LoVo (cell line): ENCODE data around the gene CENPL.
A peak's percentile ranks its signal among the peaks of the same experiment; 100 is the strongest.
"Not testable (repeated sequence)": the region's sequence is repeated elsewhere in the genome, so short reads cannot be mapped to it uniquely, and the experiment has no call there.

Experiments
- DNase-seq: peaks from one replicate; pipeline ENCODE4 v3.0.0-alpha.2; 2016; ENCODE audit warnings: low spot score

The CENPL gene

GRCh38 chr1:173824315-173825081, at the start of gene CENPL, which contains the start of gene DARS2:
CENPL (minus strand) TSS chr1:173824883; CDS start chr1:173811299, 13,584 bp downstream.
DARS2 (plus strand) TSS chr1:173824673; CDS start chr1:173825230, 557 bp downstream.
- DNase-seq, result peak; percentile 98

- no peak for DNase-seq
Measured at GRCh38 chr1:173871500-173871899, 46.8 kb upstream of the CENPL start.

- no peak for DNase-seq
Measured at GRCh38 chr1:173871091-173871490, 46.4 kb upstream of the CENPL start.

DNA sequence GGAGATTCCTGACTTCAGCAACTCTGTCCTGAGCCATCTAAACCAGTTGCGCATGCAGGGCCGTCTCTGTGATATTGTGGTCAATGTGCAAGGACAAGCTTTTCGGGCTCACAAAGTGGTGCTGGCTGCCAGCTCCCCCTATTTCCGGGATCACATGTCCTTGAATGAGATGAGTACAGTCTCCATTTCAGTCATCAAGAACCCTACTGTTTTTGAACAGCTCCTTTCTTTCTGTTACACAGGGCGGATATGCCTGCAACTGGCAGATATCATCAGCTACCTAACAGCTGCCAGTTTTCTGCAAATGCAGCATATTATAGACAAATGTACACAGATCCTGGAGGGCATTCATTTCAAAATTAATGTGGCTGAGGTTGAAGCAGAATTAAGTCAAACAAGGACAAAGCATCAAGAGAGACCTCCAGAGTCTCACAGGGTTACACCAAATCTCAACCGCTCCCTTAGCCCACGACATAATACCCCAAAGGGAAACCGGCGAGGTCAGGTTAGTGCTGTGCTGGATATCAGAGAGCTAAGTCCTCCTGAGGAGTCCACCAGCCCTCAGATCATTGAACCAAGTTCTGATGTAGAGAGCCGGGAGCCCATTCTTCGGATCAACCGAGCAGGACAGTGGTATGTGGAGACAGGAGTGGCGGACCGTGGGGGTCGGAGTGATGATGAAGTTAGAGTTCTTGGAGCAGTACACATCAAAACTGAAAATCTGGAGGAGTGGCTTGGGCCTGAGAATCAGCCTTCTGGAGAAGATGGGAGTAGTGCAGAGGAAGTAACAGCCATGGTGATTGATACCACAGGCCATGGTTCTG, 45.8 kb upstream of the CENPL start:
- DNase-seq, result no peak

- no peak for DNase-seq
Measured at GRCh38 chr1:173869021-173869359, 44.3 kb upstream of the CENPL start.

DNA sequence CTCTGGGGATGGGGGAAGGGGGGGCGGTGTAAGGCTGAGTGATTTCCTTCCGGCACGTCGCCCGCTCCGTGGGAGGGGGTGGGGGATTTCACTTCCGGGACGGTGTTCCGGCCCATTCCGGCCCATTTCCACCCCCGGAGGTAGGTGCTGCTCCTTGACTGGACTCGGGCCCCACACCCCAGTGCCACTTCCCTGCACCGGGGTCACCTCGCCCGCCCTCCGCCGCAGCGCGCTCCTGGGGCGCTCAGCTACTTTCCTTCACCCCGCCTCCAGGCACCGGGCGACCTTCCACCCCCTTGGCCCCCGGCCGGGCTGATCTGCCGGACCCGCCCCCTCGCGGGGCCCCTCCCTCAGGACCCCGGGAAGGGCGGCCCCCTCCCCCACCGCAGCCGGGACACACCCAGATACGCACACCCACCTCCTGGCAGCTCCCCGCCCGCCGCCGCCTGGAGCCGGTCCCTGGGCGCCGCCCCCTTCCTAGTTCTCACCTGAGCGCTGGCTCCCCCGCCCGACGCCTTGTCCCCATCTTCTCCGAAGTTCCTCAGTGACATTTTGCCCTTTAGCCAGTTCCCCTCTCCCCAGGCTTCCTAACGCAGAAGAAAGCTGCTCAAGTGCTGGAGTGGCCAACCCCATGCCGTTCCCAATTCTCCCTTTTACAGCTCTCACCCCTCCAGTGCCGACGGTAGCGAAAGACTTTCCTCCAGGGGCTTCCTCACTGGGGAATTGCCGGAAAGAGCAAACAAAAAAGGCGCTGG, 43.8 kb upstream of the CENPL start, which contains the start of gene ZBTB37:
Gene ZBTB37 (plus strand): TSS at position 115 of the 755 bp plus-strand sequence. CDS start 1,846 bp downstream, outside the sequence.
- peak; percentile 93 for DNase-seq

DNA sequence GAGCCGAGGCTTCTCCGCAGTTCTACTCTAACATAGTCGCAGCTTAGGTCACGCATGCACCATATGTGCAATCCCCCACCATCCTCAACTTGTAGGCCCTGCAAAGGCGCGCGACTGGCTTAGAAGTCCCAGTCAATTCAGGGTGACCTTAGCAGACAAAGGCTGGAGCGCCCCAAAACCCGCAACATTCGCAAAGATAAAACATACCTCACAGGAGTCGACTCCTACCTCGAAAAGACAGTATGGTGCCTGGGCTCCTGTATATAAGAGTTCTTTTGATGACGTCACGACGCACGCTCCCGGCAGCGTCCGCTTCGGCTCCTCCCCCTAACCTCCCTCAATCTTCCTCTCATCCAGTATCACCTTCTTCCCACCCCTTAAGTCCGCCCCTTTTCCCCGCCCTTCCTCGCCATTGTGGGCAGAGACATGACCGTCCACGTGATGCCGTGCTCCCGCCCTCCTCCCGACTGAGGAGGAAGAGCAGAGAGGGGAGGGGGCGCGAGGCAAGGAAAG, 43.1 kb upstream of the CENPL start, which contains the start of gene GAS5:
Gene GAS5 (minus strand): TSS at position 237 of the 513 bp plus-strand sequence.
- DNase-seq, result peak; percentile 98

GRCh38 chr1:173867141-173867752, 42.6 kb upstream of the CENPL start:
- DNase-seq, result no peak

- DNase-seq, result no peak
Measured at GRCh38 chr1:173866413-173867115, 41.9 kb upstream of the CENPL start.

DNA sequence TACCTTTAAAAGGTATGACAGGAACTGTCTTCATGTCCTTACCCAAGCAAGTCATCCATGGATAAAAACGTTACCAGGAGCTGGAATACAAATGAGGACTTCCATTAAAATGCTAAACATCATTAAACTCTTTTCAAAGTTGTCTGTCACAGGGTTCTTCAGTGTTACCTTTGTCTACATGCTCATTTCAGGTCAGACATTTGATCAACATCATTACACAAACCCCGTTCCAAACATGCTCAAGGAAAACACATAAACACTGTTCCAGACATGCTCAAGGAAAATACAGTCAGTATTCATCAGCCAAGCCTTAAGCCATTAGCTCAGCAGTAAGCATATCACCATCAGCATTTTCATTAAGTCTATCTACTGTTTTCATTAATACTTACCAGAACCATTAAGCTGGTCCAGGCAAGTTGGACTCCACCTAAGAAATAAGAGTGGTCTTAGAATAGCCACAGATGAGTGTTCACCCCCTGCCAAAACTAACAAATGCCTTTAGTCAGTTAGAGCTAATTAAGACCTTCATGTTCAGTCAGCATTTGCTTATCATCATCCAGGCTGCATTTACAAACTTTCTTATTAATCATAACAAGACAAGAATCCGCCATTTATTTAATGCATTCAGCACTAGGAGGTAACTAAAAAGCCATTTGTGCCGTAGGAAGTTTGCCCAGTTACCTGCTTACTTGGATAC, 40.9 kb upstream of the CENPL start:
- no peak for DNase-seq

DNA sequence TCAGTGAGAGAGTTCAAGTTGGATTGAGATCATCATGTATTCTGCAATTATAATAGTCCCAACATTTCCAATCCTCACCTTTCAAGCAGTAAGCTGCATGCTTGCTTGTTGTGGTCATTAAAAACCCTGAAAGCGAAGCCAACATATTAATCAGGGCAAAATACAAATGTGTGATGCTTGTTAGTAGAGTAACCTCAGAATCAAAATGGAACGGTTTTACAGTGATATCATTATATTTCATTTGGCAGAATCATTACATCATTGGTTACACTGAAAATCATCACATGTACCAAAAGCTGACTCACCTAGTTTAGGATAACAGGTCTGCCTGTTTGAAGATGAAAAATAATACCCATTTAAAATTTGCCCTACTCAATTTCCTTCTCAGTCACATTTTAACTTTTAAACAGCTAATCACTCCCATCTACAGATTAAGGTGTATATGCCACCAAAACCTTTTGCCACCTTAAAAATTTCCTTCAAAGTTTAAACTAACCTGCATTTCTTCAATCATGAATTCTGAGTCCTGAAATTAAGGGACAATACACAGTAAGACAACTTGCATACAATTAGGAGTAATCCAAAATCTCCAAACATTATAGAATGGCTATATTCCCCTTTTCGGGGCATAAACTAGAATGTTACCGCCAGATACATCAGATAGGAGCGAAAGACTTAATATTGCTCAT, 39.6 kb upstream of the CENPL start:
- peak; percentile 14 for DNase-seq

GRCh38 chr1:173863224-173864161, 38.8 kb upstream of the CENPL start:
- peak; percentile 41 for DNase-seq

GRCh38 chr1:173862769-173863223, 38.1 kb upstream of the CENPL start:
- DNase-seq, result peak; percentile 37

DNA sequence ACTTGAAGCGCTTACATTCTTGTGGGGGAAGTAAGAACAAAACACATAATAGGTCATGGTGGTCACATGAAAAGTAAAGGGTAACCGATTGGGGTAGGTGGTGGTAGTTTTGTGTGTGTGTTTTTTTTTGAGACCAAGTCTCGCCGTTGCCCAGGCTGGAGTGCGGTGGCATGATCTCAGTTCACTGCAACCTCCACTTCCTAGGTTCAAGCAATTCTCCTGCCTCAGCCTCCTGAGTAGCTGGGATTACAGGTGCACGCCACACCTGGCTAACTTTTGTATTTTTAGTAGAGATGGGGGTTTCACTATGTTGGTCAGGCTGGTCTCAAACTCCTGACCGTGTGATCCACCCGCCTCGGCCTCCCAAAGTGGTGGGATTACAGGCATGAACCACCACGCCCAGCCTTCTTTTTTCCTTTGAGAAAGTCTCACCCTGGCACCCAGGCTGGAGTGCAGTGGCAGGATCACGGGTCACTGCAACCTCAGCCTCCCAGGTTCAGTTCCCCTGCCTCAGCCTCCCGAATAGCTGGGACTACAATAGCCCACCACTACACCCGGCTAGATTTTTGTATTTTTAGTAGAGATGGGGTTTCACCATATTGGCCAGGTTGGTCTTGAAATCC, 37.6 kb upstream of the CENPL start:
- DNase-seq, result not testable (repeated sequence)

GRCh38 chr1:173861731-173862145, 37.1 kb upstream of the CENPL start:
- DNase-seq, result peak; percentile 7

- no peak for DNase-seq
Measured at GRCh38 chr1:173860065-173860464, 35.4 kb upstream of the CENPL start.

DNA sequence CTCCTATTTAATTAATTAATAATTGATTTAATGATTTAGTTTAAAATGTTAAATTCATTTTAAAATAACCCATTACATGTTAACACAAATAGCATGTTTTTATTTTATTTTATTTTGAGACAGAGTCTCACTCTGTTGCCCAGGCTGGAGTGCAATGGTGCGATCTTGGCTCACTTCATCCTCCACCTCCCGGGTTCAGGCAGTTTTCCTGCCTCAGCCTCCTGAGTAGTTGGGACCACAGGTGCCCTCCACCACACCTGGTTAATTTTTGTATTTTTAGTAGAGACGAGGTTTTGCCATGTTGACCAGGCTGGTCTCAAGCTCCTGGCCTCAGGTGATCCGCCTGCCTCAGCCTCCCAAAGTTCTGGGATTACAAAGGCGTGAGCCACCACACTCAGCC, 34.9 kb upstream of the CENPL start:
- not testable (repeated sequence) for DNase-seq
